ENCODE measurements around the gene SH2B3. TPM values are rescaled to one million over a fixed set of nuclear protein-coding genes. Genes with fewer than 3 reads are reported as not detected.

The SH2B3 gene
- total and polyA plus RNA-seq, 9 of the 15 experiments (the other 6 are each of a cell fraction or from before 2014, with no cell fraction given) = 10.8 to 75.3 (median 37.4) TPM

- TF ChIP-seq SMC3 (conservative IDR thresholded peaks at IDR 0.05; ENCODE audit: insufficient read depth, low read depth, low read length) = no peak
Measured at GRCh38 chr12:111494676-111495075, 89.0 kb downstream of the SH2B3 start (continued).

Other genes with a start within 250 kb of the SH2B3 start
- gene PHETA1, start 36.8 kb upstream of the SH2B3 start, total RNA-seq (2014; rRNA removed) = 6.2 and 8.0 TPM in 2 replicates
- gene PHETA1, start 36.8 kb upstream of the SH2B3 start, total RNA-seq (2014; rRNA removed; fragmentation: Illumina TruSeq; extraction: Trizol) = 1.3 and 1.5 TPM in 2 replicates
- 3.0 and 3.5 TPM in 2 replicates for gene PHETA1, start 36.8 kb upstream of the SH2B3 start, total RNA-seq (2015; rRNA removed; fragmentation: Illumina TruSeq; extraction: Trizol)
- 8.9 and 12.4 TPM in 2 replicates for gene PHETA1, start 36.8 kb upstream of the SH2B3 start, total RNA-seq (2021)
- gene PHETA1, start 36.8 kb upstream of the SH2B3 start, polyA plus RNA-seq (2011; rRNA removed) = 2.2 and 2.5 TPM in 2 replicates
- gene PHETA1, start 36.8 kb upstream of the SH2B3 start, polyA plus RNA-seq (2014; fragmentation: Illumina TruSeq; extraction: Trizol) = 3.4 and 5.7 TPM in 2 replicates
- gene PHETA1, start 36.8 kb upstream of the SH2B3 start, polyA plus RNA-seq (2014; fragmentation: Nextera tagmentation; extraction: Ambion mirVana) = under 1 TPM; 0.03 to 0.17 TPM
- gene PHETA1, start 36.8 kb upstream of the SH2B3 start, polyA plus RNA-seq (2014; rRNA removed) = 6.9 and 7.2 TPM in 2 replicates
- 16.8 and 20.6 TPM in 2 replicates for gene ATXN2, start 193.4 kb downstream of the SH2B3 start, total RNA-seq (2014; rRNA removed)
- gene ATXN2, start 193.4 kb downstream of the SH2B3 start, total RNA-seq (2014; rRNA removed; fragmentation: Illumina TruSeq; extraction: Trizol) = 40.5 and 45.5 TPM in 2 replicates
- 29.6 and 32.1 TPM in 2 replicates for gene ATXN2, start 193.4 kb downstream of the SH2B3 start, total RNA-seq (2015; rRNA removed; fragmentation: Illumina TruSeq; extraction: Trizol)
- 66.3 and 67.8 TPM in 2 replicates for gene ATXN2, start 193.4 kb downstream of the SH2B3 start, total RNA-seq (2021)
- 25.2 and 42.0 TPM in 2 replicates for gene ATXN2, start 193.4 kb downstream of the SH2B3 start, polyA plus RNA-seq (2011; rRNA removed)
- gene ATXN2, start 193.4 kb downstream of the SH2B3 start, polyA plus RNA-seq (2014; fragmentation: Illumina TruSeq; extraction: Trizol) = 48.7 and 65.7 TPM in 2 replicates
- 10 to 100 TPM; 20.1 to 21.7 TPM for gene ATXN2, start 193.4 kb downstream of the SH2B3 start, polyA plus RNA-seq (2014; fragmentation: Nextera tagmentation; extraction: Ambion mirVana)
- gene ATXN2, start 193.4 kb downstream of the SH2B3 start, polyA plus RNA-seq (2014; rRNA removed) = 28.7 and 29.3 TPM in 2 replicates